Neuronal stem cell (in vitro differentiated cells): ENCODE measurements around the gene PHTF2.

ENCODE experiments used
- DNase-seq: peaks from one replicate; pipeline ENCODE4 v3.0.0-alpha.2; 2013; ENCODE audit warnings: low spot score
- H2AFZ ChIP-seq: one replicate; pipeline ENCODE4 v1.6.1; 2013; ENCODE audit warnings: mild to moderate bottlenecking, low read length, inconsistent platforms
- H2AK5ac ChIP-seq: 2 replicates; pipeline ENCODE4 v1.6.1; 2013; ENCODE audit warnings: low read depth, mild to moderate bottlenecking, inconsistent platforms, low read length, moderate library complexity, mixed read lengths
- H2BK120ac ChIP-seq: 2 replicates; pipeline ENCODE4 v1.6.1; 2013; ENCODE audit warnings: low read depth, mild to moderate bottlenecking, inconsistent platforms, low read length, moderate library complexity, mixed read lengths
- H2BK12ac ChIP-seq: one replicate; pipeline ENCODE4 v1.6.1; 2013; ENCODE audit warnings: low read length, inconsistent platforms
- H2BK15ac ChIP-seq: 2 replicates; pipeline ENCODE4 v1.6.1; 2013; ENCODE audit warnings: mild to moderate bottlenecking, low read length, inconsistent platforms, mixed read lengths
- H2BK5ac ChIP-seq: one replicate; pipeline ENCODE4 v1.6.1; 2013; ENCODE audit warnings: inconsistent platforms, mild to moderate bottlenecking, low read length, moderate library complexity
- H3K14ac ChIP-seq: one replicate; pipeline ENCODE4 v1.6.1; 2013; ENCODE audit warnings: low read length, inconsistent platforms
- H3K18ac ChIP-seq: 2 replicates; pipeline ENCODE4 v1.6.1; 2013; ENCODE audit warnings: low read length, inconsistent platforms
- H3K23ac ChIP-seq: 2 replicates; pipeline ENCODE4 v1.6.1; 2013; ENCODE audit warnings: low read depth, mild to moderate bottlenecking, mixed read lengths, low read length, inconsistent platforms; ENCODE audit not compliant: poor library complexity
- H3K27ac ChIP-seq: replicated peaks from 3 replicates; pipeline ENCODE4 v1.5.1; 2013; ENCODE audit warnings: low read length, inconsistent platforms
- H3K27me3 ChIP-seq, 3 experiments: 2 replicates each; pipeline ENCODE4 v1.6.1; 2013; ENCODE audit warnings: low read length in 3 of 3, mild to moderate bottlenecking in 2 of 3, inconsistent platforms in 1 of 3, low read depth in 1 of 3, mixed read lengths in 1 of 3, moderate library complexity in 1 of 3; ENCODE audit not compliant: control insufficient read depth in 3 of 3, insufficient read depth in 3 of 3
- H3K36me3 ChIP-seq, 2 donors: replicated peaks in 1 of 2; 2 replicates each; pipeline ENCODE4 v1.6.1; 2013; ENCODE audit warnings: low read length in 2 of 2; ENCODE audit not compliant: control insufficient read depth in 2 of 2, insufficient read depth in 2 of 2
- H3K4ac ChIP-seq: 2 replicates; pipeline ENCODE4 v1.6.1; 2013; ENCODE audit warnings: inconsistent platforms, mild to moderate bottlenecking, low read length, moderate library complexity
- H3K4me1 ChIP-seq, 2 donors: 1 replicate in 1 of 2; 2 replicates in 1 of 2; pipeline ENCODE4 v1.6.1; 2013; ENCODE audit warnings: low read length in 2 of 2, low read depth in 1 of 2; ENCODE audit not compliant: control insufficient read depth in 2 of 2, insufficient read depth in 1 of 2
- H3K4me2 ChIP-seq: one replicate; pipeline ENCODE4 v1.6.1; 2013; ENCODE audit warnings: mild to moderate bottlenecking, low read length, inconsistent platforms; ENCODE audit not compliant: insufficient read depth, poor library complexity, severe bottlenecking
- H3K4me3 ChIP-seq, 2 donors: 2 replicates each; pipeline ENCODE4 v1.5.1; 2013; ENCODE audit warnings: low read length in 2 of 2, mild to moderate bottlenecking in 2 of 2, inconsistent platforms in 1 of 2, moderate library complexity in 1 of 2
- H3K79me1 ChIP-seq: one replicate; pipeline ENCODE4 v1.6.1; 2013; ENCODE audit warnings: low read depth, mild to moderate bottlenecking, inconsistent platforms, low read length, moderate library complexity
- H3K9ac ChIP-seq: one replicate; pipeline ENCODE4 v1.6.1; 2013; ENCODE audit warnings: mild to moderate bottlenecking, low read depth, low read length, inconsistent platforms; ENCODE audit not compliant: poor library complexity
- H3K9me3 ChIP-seq, 2 donors: replicated peaks in 1 of 2; 2 replicates each; pipeline versions ENCODE3 to v1.6.1; 2013; ENCODE audit warnings: low read length in 2 of 2, mild to moderate bottlenecking in 2 of 2, inconsistent platforms in 1 of 2, low read depth in 1 of 2, mixed read lengths in 1 of 2, moderate library complexity in 1 of 2; ENCODE audit not compliant: control insufficient read depth in 2 of 2, insufficient read depth in 1 of 2
- H4K8ac ChIP-seq: one replicate; pipeline ENCODE4 v1.6.1; 2013; ENCODE audit warnings: low read depth, mild to moderate bottlenecking, inconsistent platforms, low read length, moderate library complexity
- H4K91ac ChIP-seq: one replicate; pipeline ENCODE4 v1.6.1; 2013; ENCODE audit warnings: low read length, low read depth, mild to moderate bottlenecking, inconsistent platforms; ENCODE audit not compliant: poor library complexity
- WGBS, 2 donors: extraction: QIAGEN DNeasy Blood & Tissue Kit; methylation state at CpG; one replicate each; pipeline ENCODE4 v1.1.7; 2013; ENCODE audit warnings: missing lambda C conversion rate in 2 of 2, mixed read lengths in 1 of 2; ENCODE audit not compliant: insufficient read length in 2 of 2, insufficient replicate concordance in 1 of 2; ENCODE audit errors: extremely low coverage in 2 of 2; 5-methylcytosine and 5-hydroxymethylcytosine counted together

Gene PHTF2

DNA sequence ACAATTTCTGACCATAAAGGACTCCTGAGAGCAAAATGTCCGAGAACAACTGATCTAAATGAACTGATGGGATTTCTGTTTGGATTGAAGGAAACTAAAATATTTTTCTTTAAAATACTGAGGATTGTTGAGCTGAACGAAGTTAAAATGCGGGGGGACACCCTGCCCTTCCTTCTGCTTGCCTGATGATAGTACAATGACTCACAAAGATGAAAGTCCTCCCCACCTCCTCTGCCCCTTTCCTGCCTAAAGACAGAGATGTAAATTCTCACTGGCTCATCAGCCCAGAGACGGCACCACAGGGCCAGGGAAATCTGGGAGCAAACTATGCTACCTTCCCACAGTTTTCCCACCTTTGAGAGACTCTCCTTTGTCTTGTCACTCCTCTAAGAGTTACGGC lies 180.6 kb downstream of the PHTF2 start:
- DNase-seq = no peak
- no peak overlapping the region for H3K27ac ChIP-seq
- no peaks in the 10 kb centered on the region for H3K36me3 ChIP-seq
- no peak overlapping the region for H2BK120ac ChIP-seq
- peaks cover 0 to 3% of the 10 kb centered on the region in 2 donors for H3K9me3 ChIP-seq
- no peak overlapping the region for H3K18ac ChIP-seq
- H4K91ac ChIP-seq = no peak overlapping the region
- H3K4ac ChIP-seq = no peak overlapping the region
- no peaks in the 10 kb centered on the region for H3K4me1 ChIP-seq
- no peak overlapping the region for H3K4me3 ChIP-seq
- H3K79me1 ChIP-seq = no peaks in the 10 kb centered on the region
- no peak overlapping the region for H2BK5ac ChIP-seq
- H2BK12ac ChIP-seq = no peak overlapping the region
- no peak overlapping the region for H2AK5ac ChIP-seq
- H2AFZ ChIP-seq = peak overlapping the region; percentile 44
- H3K9ac ChIP-seq = no peak overlapping the region
- H3K14ac ChIP-seq = no peak overlapping the region
- no peak overlapping the region for H3K4me2 ChIP-seq
- H4K8ac ChIP-seq = no peak overlapping the region
- no peaks in the 10 kb centered on the region for H3K27me3 ChIP-seq
- no peak overlapping the region for H3K23ac ChIP-seq
- H2BK15ac ChIP-seq = no peak overlapping the region
- WGBS, 2 donors = no CpG with 5 or more reads among the region's 5 CpGs

DNA sequence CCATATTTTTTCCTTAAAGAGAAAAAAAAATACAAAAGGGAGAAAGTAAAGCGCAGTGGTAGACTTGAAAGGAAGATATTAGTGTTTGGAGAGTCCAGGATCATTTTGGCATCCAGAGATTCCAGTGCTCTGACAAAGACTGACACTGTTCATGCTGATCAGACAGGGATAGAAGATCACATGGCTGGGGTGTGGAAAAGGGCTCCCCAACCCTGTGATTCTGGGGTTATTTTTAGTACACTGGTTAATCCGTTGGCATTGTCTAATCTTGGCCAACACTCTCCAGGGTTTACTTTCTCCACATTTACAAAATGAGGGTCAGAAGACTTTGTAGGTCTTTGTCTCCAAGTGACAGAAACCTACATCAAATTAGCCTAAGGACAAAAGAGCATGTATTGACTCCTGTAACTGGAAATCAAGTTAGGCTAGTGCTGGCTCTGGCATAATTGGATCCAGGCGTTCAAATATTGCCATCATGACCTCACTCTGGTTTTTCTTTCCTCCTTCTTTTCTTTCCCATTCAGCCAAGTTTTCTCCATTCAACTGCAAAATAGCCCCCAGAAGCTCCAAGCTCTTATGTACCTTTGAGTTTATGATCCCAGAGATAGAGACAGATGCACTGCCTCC lies 181.6 kb downstream of the PHTF2 start:
- H3K9me3 ChIP-seq = peaks cover 0 to 3% of the 10 kb centered on the region in 2 donors
- no CpG with 5 or more reads among the region's 3 CpGs for WGBS, 2 donors

DNA sequence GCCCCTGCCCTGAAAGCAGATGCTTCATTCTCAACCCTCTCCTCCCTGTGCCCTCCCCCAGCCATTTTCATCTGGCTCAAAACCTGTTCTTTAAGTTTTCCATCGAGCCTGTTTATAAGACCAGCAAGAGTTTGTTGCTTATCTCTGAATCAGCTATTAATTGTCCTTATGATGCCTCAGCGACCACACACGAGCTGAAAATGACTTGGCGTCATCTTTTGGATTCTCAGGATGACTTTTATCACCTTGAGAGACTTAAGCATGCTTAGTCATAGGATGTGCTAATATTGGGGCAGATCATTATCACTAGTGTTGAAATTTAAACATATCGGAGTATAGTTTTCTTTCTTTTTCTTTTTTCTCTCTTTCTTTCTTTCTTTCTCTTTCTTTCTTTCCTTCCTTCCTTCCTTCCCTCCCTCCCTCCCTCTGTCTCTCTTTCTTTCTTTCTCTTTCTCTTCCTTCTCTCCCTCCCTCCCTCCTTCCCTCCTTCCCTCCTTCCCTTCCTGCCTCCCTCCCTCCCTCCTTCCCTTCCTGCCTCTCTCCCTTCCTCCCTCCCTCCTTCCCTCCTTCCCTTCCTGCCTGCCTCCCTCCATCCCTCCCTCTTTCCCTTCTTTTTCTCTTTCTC lies 184.5 kb downstream of the PHTF2 start:
- Histone ChIP-seq H3K27ac (no peak overlapping the region), H3K9ac (no peak overlapping the region), H3K23ac (no peak overlapping the region), H4K8ac (no peak overlapping the region), H3K36me3 (no peaks in the 10 kb centered on the region), H3K4me1 (no peaks in the 10 kb centered on the region), H3K9me3 (peaks cover 3% of the 10 kb centered on the region in 2 donors), H3K27me3 (no peaks in the 10 kb centered on the region), H3K4ac (no peak overlapping the region), H2AFZ (no peak overlapping the region), H2AK5ac (no peak overlapping the region), H3K14ac (no peak overlapping the region), H3K4me3 (no peak overlapping the region), H2BK5ac (no peak overlapping the region), H4K91ac (no peak overlapping the region), H3K4me2 (no peak overlapping the region), H2BK15ac (no peak overlapping the region), H2BK120ac (no peak overlapping the region), H3K79me1 (no peaks in the 10 kb centered on the region), H2BK12ac (no peak overlapping the region), H3K18ac (no peak overlapping the region)
- DNase-seq = no peak
- no CpG with 5 or more reads among the region's 5 CpGs for WGBS, 2 donors

More for the DNA sequence above, 181.6 kb downstream of the PHTF2 start:
- Histone ChIP-seq H3K4me3 (no peak overlapping the region), H2AK5ac (no peak overlapping the region), H4K8ac (no peak overlapping the region), H2AFZ (no peak overlapping the region), H3K36me3 (no peaks in the 10 kb centered on the region), H3K23ac (no peak overlapping the region), H3K79me1 (no peaks in the 10 kb centered on the region), H3K18ac (no peak overlapping the region), H3K4me1 (no peaks in the 10 kb centered on the region), H2BK15ac (no peak overlapping the region), H2BK120ac (no peak overlapping the region), H3K4me2 (no peak overlapping the region), H3K4ac (no peak overlapping the region), H2BK5ac (no peak overlapping the region), H2BK12ac (no peak overlapping the region), H4K91ac (no peak overlapping the region), H3K14ac (no peak overlapping the region), H3K9ac (no peak overlapping the region), H3K27me3 (no peaks in the 10 kb centered on the region), H3K27ac (no peak overlapping the region)
- DNase-seq = no peak

DNA sequence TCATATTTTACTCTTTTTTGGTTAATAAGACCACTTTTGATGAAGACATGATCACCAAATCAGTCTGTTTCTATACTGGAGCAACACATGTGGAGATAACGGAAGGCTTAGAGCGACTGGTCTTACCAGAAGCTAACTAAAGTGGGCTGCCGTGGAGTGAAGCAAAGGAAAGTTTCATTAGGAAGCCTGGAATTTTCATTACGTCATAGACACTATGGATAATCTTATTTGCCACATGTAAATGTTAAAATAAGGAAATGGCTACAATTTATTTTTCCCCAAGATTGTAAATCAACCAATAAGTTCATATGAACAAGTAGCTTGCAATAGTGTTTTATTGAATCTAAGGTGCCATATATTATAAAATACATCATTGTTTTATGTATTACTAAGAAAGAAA lies 185.4 kb downstream of the PHTF2 start:
- H2AK5ac ChIP-seq = no peak overlapping the region
- no peak overlapping the region for H2BK15ac ChIP-seq
- no peak overlapping the region for H3K18ac ChIP-seq
- no peaks in the 10 kb centered on the region for H3K4me1 ChIP-seq
- H3K27ac ChIP-seq = no peak overlapping the region
- H2AFZ ChIP-seq = no peak overlapping the region
- no peak overlapping the region for H3K4me3 ChIP-seq
- DNase-seq = no peak
- H3K4ac ChIP-seq = no peak overlapping the region
- no peaks in the 10 kb centered on the region for H3K27me3 ChIP-seq
- H3K23ac ChIP-seq = no peak overlapping the region
- H3K9ac ChIP-seq = no peak overlapping the region
- no peaks in the 10 kb centered on the region for H3K79me1 ChIP-seq
- no peak overlapping the region for H3K14ac ChIP-seq
- H2BK120ac ChIP-seq = no peak overlapping the region
- H3K4me2 ChIP-seq = no peak overlapping the region
- H3K9me3 ChIP-seq = peaks cover 3% of the 10 kb centered on the region in 2 donors
- no CpG with 5 or more reads among the region's 4 CpGs for WGBS, 2 donors
- H2BK5ac ChIP-seq = no peak overlapping the region
- H2BK12ac ChIP-seq = no peak overlapping the region
- H3K36me3 ChIP-seq = no peaks in the 10 kb centered on the region
- H4K8ac ChIP-seq = no peak overlapping the region
- H4K91ac ChIP-seq = no peak overlapping the region
